Embryonic facial prominence (tissue), 1 donor: Measurements from ENCODE around the gene RAB24.
"Not testable (repeated sequence)": the region's sequence is repeated elsewhere in the genome, so short reads cannot be mapped to it uniquely, and the experiment has no call there.

Experiments
- DNase-seq: peaks from one replicate; pipeline ENCODE4 v3.0.0-alpha.2; 2016; ENCODE audit errors: extremely low spot score

RAB24 gene

GRCh38 chr5:177303121-177303924 lies at the start of gene RAB24, which contains the start of gene PRELID1:
Gene RAB24 (minus strand): TSS chr5:177303719. CDS start chr5:177303288, 431 bp downstream.
Gene PRELID1 (plus strand): TSS chr5:177303799. CDS start chr5:177303986, 187 bp downstream.
- DNase-seq, result peak; percentile 71

- no peak for DNase-seq
Observed at GRCh38 chr5:177353093-177353492, 49.6 kb upstream of the RAB24 start.

GRCh38 chr5:177351392-177352329 lies 48.1 kb upstream of the RAB24 start, which contains the start of gene LMAN2:
Gene LMAN2 (minus strand): TSS chr5:177351668. CDS start chr5:177351647, 21 bp downstream.
- DNase-seq, result peak; percentile 95

- DNase-seq, result no peak
Observed at GRCh38 chr5:177350776-177351391, 47.4 kb upstream of the RAB24 start.

GRCh38 chr5:177349762-177350161 lies 46.2 kb upstream of the RAB24 start:
- DNase-seq, result no peak

GRCh38 chr5:177349362-177349647 lies 45.8 kb upstream of the RAB24 start:
- DNase-seq, result no peak

- DNase-seq, result no peak
Observed at GRCh38 chr5:177347699-177348098, 44.2 kb upstream of the RAB24 start.

- DNase-seq, result no peak
Observed at GRCh38 chr5:177346820-177347219, 43.3 kb upstream of the RAB24 start.

- DNase-seq, result no peak
Observed at GRCh38 chr5:177344891-177345290, 41.4 kb upstream of the RAB24 start.

GRCh38 chr5:177343777-177344176 lies 40.3 kb upstream of the RAB24 start:
- no peak for DNase-seq

- DNase-seq, result not testable (repeated sequence)
Observed at GRCh38 chr5:177343000-177343399, 39.5 kb upstream of the RAB24 start.

GRCh38 chr5:177339107-177339638 lies 35.7 kb upstream of the RAB24 start:
- no peak for DNase-seq

GRCh38 chr5:177338251-177339106 lies 35.0 kb upstream of the RAB24 start:
- DNase-seq, result no peak

GRCh38 chr5:177336603-177337494 lies 33.3 kb upstream of the RAB24 start:
- DNase-seq, result no peak

GRCh38 chr5:177336112-177336511 lies 32.6 kb upstream of the RAB24 start:
- no peak for DNase-seq

GRCh38 chr5:177335701-177336065 lies 32.2 kb upstream of the RAB24 start:
- DNase-seq, result no peak

GRCh38 chr5:177334781-177335700 lies 31.5 kb upstream of the RAB24 start:
- no peak for DNase-seq

- no peak for DNase-seq
Observed at GRCh38 chr5:177334155-177334551, 30.6 kb upstream of the RAB24 start.
